Right lobe of liver (tissue), 6 donors: ENCODE measurements around the gene HDAC4. TPM values are rescaled to one million over a fixed set of nuclear protein-coding genes. Genes with fewer than 3 reads are reported as not detected.

Experiments
- ATAC-seq, 4 donors: fragments of 200-7000 bp; cut with Tn5 transposase; one replicate each; pipeline ENCODE4 v1.9.1; 2020; ENCODE audit warnings: mild to moderate bottlenecking in 4 of 4, moderate library complexity in 4 of 4
- DNase-seq, 3 donors: peaks; one replicate each; pipeline ENCODE4 v3.0.0-alpha.2; 2020
- H3K27ac ChIP-seq, 3 donors: fragments of 200-600 bp; one replicate each; pipeline ENCODE4 v1.8.0; 2022
- H3K27me3 ChIP-seq, 2 donors: fragments of 200-600 bp; one replicate each; pipeline ENCODE4 v1.8.0; 2022
- H3K36me3 ChIP-seq, 4 donors: fragments of 200-600 bp; sonication (generic) in 1 of 4; one replicate each; pipeline versions ENCODE4 v1.5.1 to v1.8.0; 2017 to 2022; ENCODE audit warnings: control low read depth in 1 of 4
- H3K4me1 ChIP-seq, 4 donors: fragments of 200-600 bp; sonication (generic) in 1 of 4; one replicate each; pipeline versions ENCODE4 v1.5.1 to v1.8.0; 2017 to 2022; ENCODE audit warnings: control low read depth in 1 of 4
- H3K4me3 ChIP-seq, 3 donors: fragments of 200-600 bp; one replicate each; pipeline ENCODE4 v1.8.0; 2022
- H3K9me3 ChIP-seq, 4 donors: fragments of 200-600 bp; sonication (generic) in 1 of 4; one replicate each; pipeline versions ENCODE4 v1.5.1 to v1.8.0; 2017 to 2022; ENCODE audit warnings: control low read depth in 1 of 4
- POLR2A ChIP-seq: fragments of 450-650 bp; IDR thresholded peaks from one replicate; pipeline ENCODE4 v1.6.1; 2017; ENCODE audit warnings: antibody characterized with exemption, mild to moderate bottlenecking
- WGBS: methylation state at CpG from one replicate; pipeline ENCODE4 v1.1.6; 2018; ENCODE audit warnings: low coverage, low lambda C conversion rate; ENCODE audit not compliant: insufficient coverage; ENCODE audit errors: missing lambda C conversion rate; 5-methylcytosine and 5-hydroxymethylcytosine counted together
- intact Hi-C, 2 donors: fragments of 100-400 bp; cut with DNase I; formaldehyde crosslinking; loops; one replicate each; pipeline versions ENCODE4 v1.11.2 to v1.14.1; 2022
- total RNA-seq, 6 experiments: library from RNA; depleted of rRNA in 2 of 6; stranded (reverse); fragments of >200 nt in 2 of 6; fragmentation: NEBNext Ultra II Directional in 3 of 6; extraction: Animal tissue kit (Norgen Biotek cat#: 25700) in 3 of 6; gene quantifications; one replicate each; pipeline versions ENCODE4 v1.1.0 to v1.2.4, GENCODE V29; 2016 to 2023
- TF ChIP-seq, protein P1 (sequence below), 4 donors: fragments of 200-600 bp in 3 of 4; fragments of 450-650 bp in 1 of 4; IDR thresholded peaks; one replicate each; pipeline versions ENCODE4 v1.5.1 to v1.8.0; 2016 to 2022; ENCODE audit warnings: antibody characterized with exemption in 4 of 4, mild to moderate bottlenecking in 2 of 4
- donor health status: DM: no; HTN: yes; CAD: no.
- donor health status: DM: no; HTN: no; CAD: no.
- donor health status: DM: no; HTN: no; CAD: no.
- donor health status: DM: no; HTN: yes; CAD: no.
- donor health status: DM: no; HTN: yes; CAD: no.

Gene HDAC4
- total RNA-seq, 6 experiments from 2014 or later = 8.9 to 22.4 (median 14.7) TPM

DNA sequence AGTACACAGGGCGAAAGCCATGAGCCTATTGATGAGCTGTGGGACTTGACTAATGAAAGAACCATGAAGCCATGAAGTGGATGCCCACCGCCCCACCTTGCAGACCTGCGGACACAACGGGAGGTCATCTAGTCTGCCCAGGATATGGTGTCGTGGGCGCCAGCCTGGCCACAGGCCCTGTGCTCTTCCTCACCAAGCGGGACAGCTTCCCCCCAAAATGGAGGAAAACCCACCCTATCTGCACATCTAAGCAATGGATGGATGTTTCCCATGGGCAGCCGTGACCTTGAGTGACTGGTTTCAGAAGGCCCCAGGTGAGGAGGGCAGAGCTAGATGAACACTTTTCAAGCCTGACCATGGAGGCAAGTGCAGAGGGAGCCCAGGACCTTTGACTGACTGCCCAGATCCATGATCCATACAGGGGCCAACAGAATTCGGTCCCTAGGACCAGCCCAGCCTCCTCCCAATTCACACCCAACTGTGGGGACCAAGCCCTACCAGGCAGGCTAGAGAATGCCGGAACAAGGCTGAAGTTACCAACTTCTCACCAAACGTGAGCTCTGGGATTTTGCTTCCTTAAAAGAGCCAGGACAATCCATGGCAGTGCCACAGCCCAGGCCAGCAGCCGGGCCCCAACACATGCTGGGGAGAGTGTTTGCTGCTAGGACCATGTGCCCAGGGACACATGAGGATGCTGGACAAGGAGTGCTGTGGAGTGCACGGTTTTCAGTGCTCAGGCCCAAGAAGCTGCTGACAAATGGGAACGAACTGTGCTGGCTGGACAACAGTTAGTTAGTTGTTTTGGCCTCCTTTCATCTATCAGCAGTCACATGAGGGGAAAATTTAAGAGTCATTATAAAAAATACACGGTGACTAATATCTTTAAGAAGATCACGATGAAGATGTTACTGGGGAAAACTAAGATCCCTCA lies 249.4 kb downstream of the HDAC4 start:
- DNase-seq (peak in 2 of 3 donors; percentile 23 to 46), ATAC-seq (no peak)
- H3K9me3 ChIP-seq = no peaks in the 10 kb centered on the region
- TF ChIP-seq, protein P1, sequence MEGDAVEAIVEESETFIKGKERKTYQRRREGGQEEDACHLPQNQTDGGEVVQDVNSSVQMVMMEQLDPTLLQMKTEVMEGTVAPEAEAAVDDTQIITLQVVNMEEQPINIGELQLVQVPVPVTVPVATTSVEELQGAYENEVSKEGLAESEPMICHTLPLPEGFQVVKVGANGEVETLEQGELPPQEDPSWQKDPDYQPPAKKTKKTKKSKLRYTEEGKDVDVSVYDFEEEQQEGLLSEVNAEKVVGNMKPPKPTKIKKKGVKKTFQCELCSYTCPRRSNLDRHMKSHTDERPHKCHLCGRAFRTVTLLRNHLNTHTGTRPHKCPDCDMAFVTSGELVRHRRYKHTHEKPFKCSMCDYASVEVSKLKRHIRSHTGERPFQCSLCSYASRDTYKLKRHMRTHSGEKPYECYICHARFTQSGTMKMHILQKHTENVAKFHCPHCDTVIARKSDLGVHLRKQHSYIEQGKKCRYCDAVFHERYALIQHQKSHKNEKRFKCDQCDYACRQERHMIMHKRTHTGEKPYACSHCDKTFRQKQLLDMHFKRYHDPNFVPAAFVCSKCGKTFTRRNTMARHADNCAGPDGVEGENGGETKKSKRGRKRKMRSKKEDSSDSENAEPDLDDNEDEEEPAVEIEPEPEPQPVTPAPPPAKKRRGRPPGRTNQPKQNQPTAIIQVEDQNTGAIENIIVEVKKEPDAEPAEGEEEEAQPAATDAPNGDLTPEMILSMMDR (IDR thresholded peaks at IDR 0.05) = no peak
- TF ChIP-seq POLR2A = no peak
- H3K4me3 ChIP-seq = no peak overlapping the region
- no peaks in the 10 kb centered on the region for H3K27me3 ChIP-seq
- H3K36me3 ChIP-seq = peaks cover 0 to 9% (median 3%) of the 10 kb centered on the region in 4 donors
- intact Hi-C loops = no loop called here
- no peaks in the 10 kb centered on the region for H3K4me1 ChIP-seq
- no peak overlapping the region for H3K27ac ChIP-seq
- 91% methylated on average over 6 of the region's 16 CpGs for WGBS

DNA sequence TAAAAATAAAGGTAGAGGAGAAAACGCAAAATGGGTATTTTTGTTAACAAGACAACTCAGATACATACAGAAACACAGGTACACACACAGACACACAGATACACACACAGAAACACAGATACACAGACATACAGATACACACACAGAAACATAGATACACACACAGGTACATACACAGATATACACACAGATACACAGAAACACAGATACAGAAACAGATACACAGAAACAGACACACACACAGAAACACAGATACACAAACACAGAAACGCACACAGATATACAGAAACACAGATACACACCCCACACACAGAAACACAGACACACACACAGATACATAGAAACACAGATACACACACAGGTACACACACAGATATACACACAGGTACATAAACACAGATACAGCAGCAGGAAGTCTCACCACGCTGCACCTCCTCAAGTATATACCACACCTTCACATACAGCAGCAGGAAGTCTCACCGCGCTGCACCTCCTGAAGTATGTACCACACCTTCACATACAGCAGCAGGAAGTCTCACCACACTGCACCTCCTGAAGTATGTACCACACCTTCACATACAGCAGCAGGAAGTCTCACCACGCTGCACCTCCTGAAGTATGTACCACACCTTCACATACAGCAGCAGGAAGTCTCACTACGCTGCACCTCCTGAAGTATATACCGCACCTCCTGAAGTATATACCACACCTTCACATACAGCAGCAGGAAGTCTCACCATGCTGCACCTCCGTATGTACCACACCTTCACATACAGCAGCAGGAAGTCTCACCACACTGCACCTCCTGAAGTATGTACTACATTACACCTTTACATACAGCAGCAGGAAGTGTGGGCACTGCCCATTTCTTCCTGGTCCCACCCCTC lies 250.5 kb downstream of the HDAC4 start:
- Histone ChIP-seq H3K27ac (no peak overlapping the region), H3K4me1 (no peaks in the 10 kb centered on the region), H3K27me3 (no peaks in the 10 kb centered on the region), H3K36me3 (peaks cover 0 to 2% (median 0%) of the 10 kb centered on the region in 4 donors), H3K9me3 (no peaks in the 10 kb centered on the region), H3K4me3 (no peak overlapping the region)
- WGBS = 72% methylated on average over 6 of the region's 9 CpGs
- intact Hi-C loops = no loop called here
- DNase-seq = peak in 2 of 3 donors; percentile 18 to 22
- ATAC-seq = no peak
- TF ChIP-seq, protein P1 (IDR thresholded peaks at IDR 0.05) = no peak
- no peak for TF ChIP-seq POLR2A

DNA sequence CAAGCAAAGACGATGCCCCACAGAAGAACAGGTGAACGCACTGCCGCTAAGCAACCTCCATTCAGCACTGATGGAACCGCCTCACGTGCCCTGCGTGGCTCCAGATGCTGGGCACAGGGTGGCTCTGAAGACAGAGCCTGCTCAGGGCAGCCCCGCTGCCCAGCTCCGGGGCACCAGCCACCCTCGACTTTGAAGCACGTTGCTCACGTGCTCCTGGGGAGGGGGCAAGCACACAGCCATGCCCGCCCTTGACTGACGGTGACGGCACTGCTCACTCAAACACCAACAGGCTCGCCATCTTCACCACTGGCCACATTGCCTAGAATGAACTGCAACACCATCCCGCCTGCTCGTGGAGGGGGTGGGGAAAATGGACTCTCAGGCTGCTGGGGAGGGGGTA lies 251.3 kb downstream of the HDAC4 start:
- intact Hi-C loops = no loop called here
- Histone ChIP-seq H3K27ac (no peak overlapping the region), H3K27me3 (no peaks in the 10 kb centered on the region), H3K36me3 (peaks cover 0 to 2% (median 0%) of the 10 kb centered on the region in 4 donors), H3K4me1 (no peaks in the 10 kb centered on the region), H3K9me3 (no peaks in the 10 kb centered on the region), H3K4me3 (no peak overlapping the region)
- ATAC-seq (no peak), DNase-seq (peak; percentile 7 to 27 (median 25))
- whole genome bisulfite sequencing = 97% methylated on average over 11 of the region's 17 CpGs
- TF ChIP-seq POLR2A = no peak
- TF ChIP-seq, protein P1 (IDR thresholded peaks at IDR 0.05) = no peak

DNA sequence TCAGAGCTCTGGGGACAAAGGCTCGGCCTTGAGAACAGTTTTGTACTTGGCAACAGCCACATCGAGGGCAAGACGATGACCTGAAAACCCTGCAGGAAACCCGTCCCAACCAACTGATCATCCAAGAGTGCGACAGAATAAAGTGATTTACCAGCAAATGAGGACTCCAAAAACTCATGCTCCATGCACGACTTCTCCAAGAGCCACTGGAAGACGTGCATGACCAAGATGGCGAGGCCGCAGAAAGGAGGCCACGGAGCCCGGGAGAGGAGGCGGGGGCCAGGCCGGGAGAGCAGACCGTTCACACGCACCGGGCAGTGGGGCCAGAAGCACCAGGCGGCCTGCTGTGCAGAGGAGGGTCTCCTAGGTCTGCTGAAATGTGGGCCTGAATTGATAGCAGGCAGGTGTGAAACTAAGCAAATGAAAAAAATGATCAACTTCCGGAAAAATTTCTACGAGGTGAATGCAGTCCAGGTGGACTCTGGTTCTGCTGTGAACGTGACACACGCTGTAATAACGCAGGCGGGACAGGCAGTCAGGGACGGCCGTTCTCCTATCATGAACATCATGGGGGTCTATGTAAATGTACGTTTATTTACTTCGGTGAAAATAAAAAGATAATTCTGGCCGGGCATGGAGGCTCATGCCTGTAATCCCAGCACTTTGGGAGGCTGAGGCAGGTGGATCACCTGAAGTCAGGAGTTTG lies 252.2 kb downstream of the HDAC4 start:
- 96% methylated on average over 22 of the region's 28 CpGs for WGBS
- ATAC-seq (no peak), DNase-seq (peak; percentile 6 to 32 (median 10))
- Histone ChIP-seq H3K36me3 (peaks cover 0 to 2% (median 0%) of the 10 kb centered on the region in 4 donors), H3K27ac (no peak overlapping the region), H3K27me3 (no peaks in the 10 kb centered on the region), H3K9me3 (no peaks in the 10 kb centered on the region), H3K4me1 (no peaks in the 10 kb centered on the region), H3K4me3 (no peak overlapping the region)
- intact Hi-C loops = no loop called here
- TF ChIP-seq POLR2A = no peak
- TF ChIP-seq, protein P1 (IDR thresholded peaks at IDR 0.05) = no peak
